Mesenchymal stem cell (in vitro differentiated cells and primary cell): ENCODE measurements around the gene GRIK4.

ENCODE experiments used
- DNase-seq: peaks from one replicate; pipeline ENCODE4 v3.0.0-alpha.2; 2013
- H2AFZ ChIP-seq: one replicate; pipeline ENCODE4 v1.6.1; 2013; ENCODE audit warnings: low read depth, mild to moderate bottlenecking, control low read depth, inconsistent platforms, low read length, moderate library complexity
- H2AK5ac ChIP-seq: 2 replicates; pipeline ENCODE4 v1.6.1; 2013; ENCODE audit warnings: low read length, moderate library complexity, mild to moderate bottlenecking, inconsistent platforms; ENCODE audit not compliant: severe bottlenecking
- H2BK120ac ChIP-seq: one replicate; pipeline ENCODE4 v1.6.1; 2013; ENCODE audit warnings: low read depth, mild to moderate bottlenecking, inconsistent platforms, low read length, moderate library complexity
- H2BK12ac ChIP-seq, 2 experiments: one replicate each; pipeline ENCODE4 v1.6.1; 2013; ENCODE audit warnings: inconsistent platforms in 2 of 2, low read length in 2 of 2, mild to moderate bottlenecking in 2 of 2, moderate library complexity in 2 of 2, control low read depth in 1 of 2
- H2BK15ac ChIP-seq: one replicate; pipeline ENCODE4 v1.6.1; 2013; ENCODE audit warnings: mild to moderate bottlenecking, low read depth, inconsistent platforms; ENCODE audit not compliant: poor library complexity, severe bottlenecking
- H2BK5ac ChIP-seq: 2 replicates; pipeline ENCODE4 v1.6.1; 2013; ENCODE audit warnings: low read depth, mild to moderate bottlenecking, low read length, control low read depth, inconsistent platforms; ENCODE audit not compliant: poor library complexity, severe bottlenecking
- H3K14ac ChIP-seq, 2 experiments: one replicate each; pipeline ENCODE4 v1.6.1; 2013; ENCODE audit warnings: inconsistent platforms in 2 of 2, low read length in 2 of 2, control low read depth in 1 of 2, mild to moderate bottlenecking in 1 of 2, moderate library complexity in 1 of 2
- H3K18ac ChIP-seq, 2 experiments: one replicate each; pipeline ENCODE4 v1.6.1; 2013; ENCODE audit warnings: inconsistent platforms in 2 of 2, low read length in 2 of 2, control low read depth in 1 of 2, low read depth in 1 of 2, mild to moderate bottlenecking in 1 of 2
- H3K23ac ChIP-seq, 2 experiments: one replicate each; pipeline ENCODE4 v1.6.1; 2013; ENCODE audit warnings: inconsistent platforms in 2 of 2, low read length in 2 of 2, mild to moderate bottlenecking in 2 of 2, moderate library complexity in 2 of 2, control low read depth in 1 of 2
- H3K27ac ChIP-seq: 2 replicates; pipeline ENCODE4 v1.5.1; 2013; ENCODE audit warnings: mild to moderate bottlenecking, moderate library complexity, low read length, control low read depth, inconsistent platforms; ENCODE audit not compliant: poor library complexity, severe bottlenecking
- H3K27me3 ChIP-seq, 2 experiments: 2 replicates each; pipeline versions ENCODE4 v1.6.1 to v1.7.0; 2013; ENCODE audit warnings: low read length in 2 of 2, mild to moderate bottlenecking in 2 of 2, moderate library complexity in 2 of 2, control low read depth in 1 of 2, inconsistent platforms in 1 of 2; ENCODE audit not compliant: control insufficient read depth in 1 of 2, insufficient read depth in 1 of 2
- H3K36me3 ChIP-seq, 2 experiments: 2 replicates each; pipeline versions ENCODE4 v1.6.1 to v1.7.0; 2013; ENCODE audit warnings: low read length in 2 of 2, control low read depth in 1 of 2, inconsistent platforms in 1 of 2, low read depth in 1 of 2, mild to moderate bottlenecking in 1 of 2; ENCODE audit not compliant: insufficient read depth in 2 of 2, control insufficient read depth in 1 of 2
- H3K4ac ChIP-seq, 2 experiments: one replicate each; pipeline ENCODE4 v1.6.1; 2013; ENCODE audit warnings: inconsistent platforms in 2 of 2, low read length in 2 of 2, mild to moderate bottlenecking in 2 of 2, moderate library complexity in 2 of 2, control low read depth in 1 of 2, low read depth in 1 of 2
- H3K4me1 ChIP-seq: 2 replicates; pipeline ENCODE4 v1.6.1; 2013; ENCODE audit warnings: low read depth, low read length, control low read depth; ENCODE audit not compliant: control insufficient read depth, insufficient read depth
- H3K4me2 ChIP-seq: 2 replicates; pipeline ENCODE4 v1.6.1; 2013; ENCODE audit warnings: low read length, mild to moderate bottlenecking, inconsistent platforms; ENCODE audit not compliant: poor library complexity, severe bottlenecking
- H3K4me3 ChIP-seq, 2 experiments: 2 replicates each; pipeline versions ENCODE4 v1.5.1 to v1.7.0; 2013; ENCODE audit warnings: low read length in 2 of 2, mild to moderate bottlenecking in 2 of 2, control low read depth in 1 of 2, low read depth in 1 of 2; ENCODE audit not compliant: insufficient read depth in 1 of 2
- H3K79me1 ChIP-seq: replicated peaks from 2 replicates; pipeline ENCODE4 v1.6.1; 2013; ENCODE audit warnings: mild to moderate bottlenecking, control low read depth, low read length, inconsistent platforms; ENCODE audit not compliant: poor library complexity, severe bottlenecking
- H3K9ac ChIP-seq: 2 replicates; pipeline ENCODE4 v1.7.0; 2013; ENCODE audit warnings: mild to moderate bottlenecking, low read length, moderate library complexity
- H3K9me3 ChIP-seq: 2 replicates; pipeline ENCODE4 v1.7.0; 2013; ENCODE audit warnings: mild to moderate bottlenecking, low read length; ENCODE audit not compliant: control insufficient read depth
- H4K8ac ChIP-seq: one replicate; pipeline ENCODE4 v1.6.1; 2013; ENCODE audit warnings: inconsistent platforms, mild to moderate bottlenecking, low read length, moderate library complexity
- H4K91ac ChIP-seq: one replicate; pipeline ENCODE4 v1.6.1; 2013; ENCODE audit warnings: mild to moderate bottlenecking, low read length, inconsistent platforms
- WGBS: methylation state at CpG from one replicate; pipeline ENCODE4 v1.1.7; 2013; ENCODE audit warnings: mixed read lengths; 5-methylcytosine and 5-hydroxymethylcytosine counted together

Gene GRIK4

GRCh38 chr11:120766318-120766717 lies 254.8 kb downstream of the GRIK4 start:
- H3K79me1 ChIP-seq = no peaks in the 10 kb centered on the region

GRCh38 chr11:120768949-120769348 lies 257.4 kb downstream of the GRIK4 start:
- Histone ChIP-seq H2AK5ac (no peak overlapping the region), H3K79me1 (no peaks in the 10 kb centered on the region), H3K4me3 (no peak overlapping the region), H4K8ac (no peak overlapping the region), H4K91ac (no peak overlapping the region), H2BK5ac (no peak overlapping the region), H2AFZ (no peak overlapping the region), H3K18ac (no peak overlapping the region), H3K27me3 (peaks cover 0 to 9% of the 10 kb centered on the region in 2 experiments), H3K23ac (no peak overlapping the region), H2BK15ac (no peak overlapping the region), H3K9me3 (peaks cover 15% of the 10 kb centered on the region), H3K4ac (no peak overlapping the region), H3K36me3 (no peaks in the 10 kb centered on the region), H3K4me2 (no peak overlapping the region), H2BK120ac (no peak overlapping the region), H3K4me1 (no peaks in the 10 kb centered on the region), H3K9ac (no peak overlapping the region), H3K27ac (no peak overlapping the region), H3K14ac (no peak overlapping the region), H2BK12ac (no peak overlapping the region)
- 66% methylated on average over 1 of the region's 2 CpGs for WGBS
- no peak for DNase-seq

More at GRCh38 chr11:120766318-120766717, 254.8 kb downstream of the GRIK4 start:
- H3K4me3 ChIP-seq = no peak overlapping the region
- H3K23ac ChIP-seq = no peak overlapping the region
- no peak for DNase-seq
- H4K8ac ChIP-seq = no peak overlapping the region
- H3K18ac ChIP-seq = no peak overlapping the region
- H2BK15ac ChIP-seq = no peak overlapping the region
- H3K9me3 ChIP-seq = peaks cover 15% of the 10 kb centered on the region
- H2AK5ac ChIP-seq = no peak overlapping the region
- no peak overlapping the region for H3K9ac ChIP-seq
- H2BK120ac ChIP-seq = no peak overlapping the region
- H2BK12ac ChIP-seq = no peak overlapping the region
- no peak overlapping the region for H2BK5ac ChIP-seq
- H3K4me2 ChIP-seq = no peak overlapping the region
- H3K27me3 ChIP-seq = peaks cover 0 to 9% of the 10 kb centered on the region in 2 experiments
- no peak overlapping the region for H2AFZ ChIP-seq
- 80% methylated on average over 7 of the region's 7 CpGs for WGBS
- H3K36me3 ChIP-seq = no peaks in the 10 kb centered on the region
- H3K4me1 ChIP-seq = no peaks in the 10 kb centered on the region
- H3K4ac ChIP-seq = no peak overlapping the region
- H4K91ac ChIP-seq = no peak overlapping the region
- H3K27ac ChIP-seq = no peak overlapping the region
- no peak overlapping the region for H3K14ac ChIP-seq

- Histone ChIP-seq H3K14ac (no peak overlapping the region), H4K91ac (no peak overlapping the region), H3K27me3 (peaks cover 3 to 14% of the 10 kb centered on the region in 2 experiments), H3K9me3 (peaks cover 15% of the 10 kb centered on the region), H3K4ac (no peak overlapping the region), H3K9ac (no peak overlapping the region), H2AK5ac (no peak overlapping the region), H2AFZ (no peak overlapping the region), H2BK12ac (no peak overlapping the region), H3K18ac (no peak overlapping the region), H3K79me1 (no peaks in the 10 kb centered on the region), H2BK120ac (no peak overlapping the region), H3K36me3 (no peaks in the 10 kb centered on the region), H2BK15ac (no peak overlapping the region), H3K27ac (no peak overlapping the region), H3K4me3 (no peak overlapping the region), H3K4me1 (no peaks in the 10 kb centered on the region), H4K8ac (no peak overlapping the region), H3K4me2 (no peak overlapping the region), H3K23ac (no peak overlapping the region), H2BK5ac (no peak overlapping the region)
- no CpG with 5 or more reads among the region's 1 CpG for WGBS
- no peak for DNase-seq
Measured at GRCh38 chr11:120769906-120770305, 258.4 kb downstream of the GRIK4 start.

- Histone ChIP-seq H4K91ac (no peak overlapping the region), H3K9ac (no peak overlapping the region), H2BK5ac (no peak overlapping the region), H3K9me3 (peaks cover 12% of the 10 kb centered on the region), H2AK5ac (no peak overlapping the region), H3K18ac (no peak overlapping the region), H3K36me3 (no peaks in the 10 kb centered on the region), H3K4me1 (no peaks in the 10 kb centered on the region), H2AFZ (no peak overlapping the region), H3K14ac (no peak overlapping the region), H2BK12ac (no peak overlapping the region), H3K27ac (no peak overlapping the region), H3K27me3 (peaks cover 12 to 23% of the 10 kb centered on the region in 2 experiments), H3K79me1 (no peaks in the 10 kb centered on the region), H3K4me3 (no peak overlapping the region), H3K4me2 (no peak overlapping the region), H2BK120ac (no peak overlapping the region), H3K23ac (no peak overlapping the region), H4K8ac (no peak overlapping the region), H3K4ac (no peak overlapping the region), H2BK15ac (no peak overlapping the region)
- no peak for DNase-seq
Measured at GRCh38 chr11:120771551-120772060, 260.1 kb downstream of the GRIK4 start.
